ENCODE results near the gene CDC34. TPM values are rescaled to one million over a fixed set of nuclear protein-coding genes. Genes with fewer than 3 reads are reported as not detected.

CDC34 gene
- total RNA-seq, 2 donors from 2014 or later = 128 to 138 TPM

- peaks cover 19% of the 10 kb centered on the region for H3K27me3 Mint-ChIP-seq (ENCODE audit: insufficient read depth)
- no peak overlapping the region for H3K27ac Mint-ChIP-seq
- Histone ChIP-seq H3K4me1 (ENCODE audit: control insufficient read depth, insufficient read depth, low read length) (no peaks in the 10 kb centered on the region), H3K4me3 (ENCODE audit: low read length) (no peak overlapping the region), H3K27me3 (ENCODE audit: control insufficient read depth, insufficient read depth, low read length, poor library complexity, severe bottlenecking) (no peaks in the 10 kb centered on the region), H3K9me3 (ENCODE audit: control insufficient read depth, low read length) (peaks cover 10% of the 10 kb centered on the region), H3K27ac (ENCODE audit: low read depth, low read length) (peak overlapping the region; percentile 93), H3K9ac (ENCODE audit: extremely low read depth, low read length, poor library complexity, severe bottlenecking) (no peak overlapping the region), H3K36me3 (ENCODE audit: control insufficient read depth, insufficient read depth, low read length) (no peaks in the 10 kb centered on the region)
- no peaks in the 10 kb centered on the region for H3K36me3 Mint-ChIP-seq (ENCODE audit: low read depth)
- 23 to 35% methylated on average over 12 to 23 of the region's 23 CpGs for WGBS, 2 experiments (ENCODE audit: insufficient coverage in 1 of 2, insufficient read length in 1 of 2)
- no peak overlapping the region for H3K4me3 Mint-ChIP-seq
- H3K9me3 Mint-ChIP-seq = peaks cover 8% of the 10 kb centered on the region
- no peak for TF ChIP-seq CTCF (conservative IDR thresholded peaks at IDR 0.05)
- DNase-seq = peak; percentile 74
- H3K4me1 Mint-ChIP-seq = peaks cover 7% of the 10 kb centered on the region
These were observed 45.9 kb upstream of the CDC34 start for GRCh38 chr19:485583-486236.

- no peaks in the 10 kb centered on the region for H3K36me3 Mint-ChIP-seq (ENCODE audit: low read depth)
- Histone ChIP-seq H3K4me3 (ENCODE audit: low read length) (peak overlapping the region; percentile 83), H3K4me1 (ENCODE audit: control insufficient read depth, insufficient read depth, low read length) (no peaks in the 10 kb centered on the region), H3K9ac (ENCODE audit: extremely low read depth, low read length, poor library complexity, severe bottlenecking) (peak overlapping the region; percentile 85), H3K27ac (ENCODE audit: low read depth, low read length) (peak overlapping the region; percentile 87), H3K36me3 (ENCODE audit: control insufficient read depth, insufficient read depth, low read length) (no peaks in the 10 kb centered on the region), H3K27me3 (ENCODE audit: control insufficient read depth, insufficient read depth, low read length, poor library complexity, severe bottlenecking) (no peaks in the 10 kb centered on the region), H3K9me3 (ENCODE audit: control insufficient read depth, low read length) (no peaks in the 10 kb centered on the region)
- peaks cover 7% of the 10 kb centered on the region for H3K4me1 Mint-ChIP-seq
- TF ChIP-seq CTCF (conservative IDR thresholded peaks at IDR 0.05) = no peak
- H3K27ac Mint-ChIP-seq = peak overlapping the region; percentile 85
- WGBS, 2 experiments (ENCODE audit: insufficient coverage in 1 of 2, insufficient read length in 1 of 2) = 0% methylated on average over 47 to 114 of the region's 114 CpGs
- peak overlapping the region; percentile 72 for H3K4me3 Mint-ChIP-seq
- H3K27me3 Mint-ChIP-seq (ENCODE audit: insufficient read depth) = peaks cover 16% of the 10 kb centered on the region
- DNase-seq = peak; percentile 97
- H3K9me3 Mint-ChIP-seq = peaks cover 3% of the 10 kb centered on the region
These were observed 42.8 kb upstream of the CDC34 start for GRCh38 chr19:488505-489417.

- Histone ChIP-seq H3K36me3 (ENCODE audit: control insufficient read depth, insufficient read depth, low read length) (no peaks in the 10 kb centered on the region), H3K9ac (ENCODE audit: extremely low read depth, low read length, poor library complexity, severe bottlenecking) (peak overlapping the region; percentile 41), H3K4me1 (ENCODE audit: control insufficient read depth, insufficient read depth, low read length) (no peaks in the 10 kb centered on the region), H3K4me3 (ENCODE audit: low read length) (peak overlapping the region; percentile 83), H3K27ac (ENCODE audit: low read depth, low read length) (peak overlapping the region; percentile 60), H3K9me3 (ENCODE audit: control insufficient read depth, low read length) (no peaks in the 10 kb centered on the region), H3K27me3 (ENCODE audit: control insufficient read depth, insufficient read depth, low read length, poor library complexity, severe bottlenecking) (no peaks in the 10 kb centered on the region)
- peaks cover 3% of the 10 kb centered on the region for H3K9me3 Mint-ChIP-seq
- WGBS, 2 experiments (ENCODE audit: insufficient coverage in 1 of 2, insufficient read length in 1 of 2) = 28 to 41% methylated on average over 39 to 61 of the region's 61 CpGs
- no peak for TF ChIP-seq CTCF (conservative IDR thresholded peaks at IDR 0.05)
- peak overlapping the region; percentile 72 for H3K4me3 Mint-ChIP-seq
- H3K27me3 Mint-ChIP-seq (ENCODE audit: insufficient read depth) = peaks cover 13% of the 10 kb centered on the region
- H3K27ac Mint-ChIP-seq = peak overlapping the region; percentile 82
- H3K4me1 Mint-ChIP-seq = peaks cover 7% of the 10 kb centered on the region
- DNase-seq = peak; percentile 82
- no peaks in the 10 kb centered on the region for H3K36me3 Mint-ChIP-seq (ENCODE audit: low read depth)
These were observed 42.0 kb upstream of the CDC34 start for GRCh38 chr19:489418-490196.
